Astrocyte (in vitro differentiated cells and primary cell): ENCODE data around the gene MYL4.

Source experiments
- CTCF ChIP-seq: IDR thresholded peaks from 2 replicates; pipeline ENCODE4 v1.5.1; 2011; ENCODE audit warnings: low read depth, mild to moderate bottlenecking, inconsistent platforms, low read length, moderate library complexity; ENCODE audit not compliant: insufficient read depth
- EZH2 ChIP-seq: IDR thresholded peaks from 2 replicates; pipeline ENCODE4 v1.6.1; 2012; ENCODE audit warnings: mild to moderate bottlenecking, low read length, inconsistent platforms; ENCODE audit not compliant: insufficient read depth

GRCh38 chr17:47214931-47215330 is 5.8 kb downstream of the MYL4 start:
- TF ChIP-seq CTCF = no peak
- no peak for TF ChIP-seq EZH2
